Prostate gland (tissue), 2 donors: ENCODE measurements around the gene TARS1.

Source experiments
- CTCF ChIP-seq, 4 experiments: fragments of 200-600 bp in 2 of 4; fragments of 450-650 bp in 2 of 4; sonication (generic) in 2 of 4; IDR thresholded peaks; 1 replicate in 3 of 4; 2 replicates in 1 of 4; pipeline ENCODE4 v1.5.1; 2016 to 2019; ENCODE audit warnings: antibody characterized with exemption in 4 of 4, mild to moderate bottlenecking in 2 of 4, moderate library complexity in 2 of 4
- POLR2A ChIP-seq: fragments of 450-650 bp; IDR thresholded peaks from one replicate; pipeline ENCODE4 v1.6.1; 2016; ENCODE audit warnings: antibody characterized with exemption, mild to moderate bottlenecking

DNA sequence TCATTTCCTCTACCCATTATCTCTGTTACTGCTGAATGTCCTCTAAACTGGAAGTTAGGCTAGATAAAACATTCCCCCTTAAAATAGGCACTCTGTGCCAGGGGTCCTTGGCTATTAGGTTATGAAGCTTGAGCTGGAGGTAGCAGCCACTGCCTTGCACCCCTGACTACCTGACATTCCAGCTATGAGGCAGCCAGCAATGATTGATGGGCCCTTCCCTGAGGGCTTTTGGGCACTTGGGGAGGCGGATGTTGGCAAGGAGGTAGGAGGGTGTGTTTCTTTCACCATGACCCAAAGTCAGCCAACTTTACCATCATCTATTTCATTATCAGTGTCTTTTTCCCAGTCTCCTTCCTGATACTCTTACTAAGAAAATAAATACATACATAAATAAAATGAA is 17.1 kb downstream of the TARS1 start:
- TF ChIP-seq CTCF (IDR thresholded peaks at IDR 0.05) (no peak), POLR2A (no peak)
